Sigmoid colon (tissue), 4 donors: ENCODE results near the gene TUBB1.

Experiments used
- EP300 ChIP-seq, 4 donors: sonication (generic); formaldehyde crosslinking; IDR thresholded peaks; one replicate each; pipeline ENCODE4 v1.6.1; 2017; ENCODE audit warnings: antibody characterized with exemption in 4 of 4
- TF ChIP-seq, protein P1 (sequence below), 4 experiments: fragments of 450-650 bp in 3 of 4; fragments of 200-600 bp in 1 of 4; IDR thresholded peaks; one replicate each; pipeline ENCODE4 v1.5.1; 2016 to 2019; ENCODE audit warnings: antibody characterized with exemption in 4 of 4, mild to moderate bottlenecking in 3 of 4, moderate library complexity in 2 of 4

DNA sequence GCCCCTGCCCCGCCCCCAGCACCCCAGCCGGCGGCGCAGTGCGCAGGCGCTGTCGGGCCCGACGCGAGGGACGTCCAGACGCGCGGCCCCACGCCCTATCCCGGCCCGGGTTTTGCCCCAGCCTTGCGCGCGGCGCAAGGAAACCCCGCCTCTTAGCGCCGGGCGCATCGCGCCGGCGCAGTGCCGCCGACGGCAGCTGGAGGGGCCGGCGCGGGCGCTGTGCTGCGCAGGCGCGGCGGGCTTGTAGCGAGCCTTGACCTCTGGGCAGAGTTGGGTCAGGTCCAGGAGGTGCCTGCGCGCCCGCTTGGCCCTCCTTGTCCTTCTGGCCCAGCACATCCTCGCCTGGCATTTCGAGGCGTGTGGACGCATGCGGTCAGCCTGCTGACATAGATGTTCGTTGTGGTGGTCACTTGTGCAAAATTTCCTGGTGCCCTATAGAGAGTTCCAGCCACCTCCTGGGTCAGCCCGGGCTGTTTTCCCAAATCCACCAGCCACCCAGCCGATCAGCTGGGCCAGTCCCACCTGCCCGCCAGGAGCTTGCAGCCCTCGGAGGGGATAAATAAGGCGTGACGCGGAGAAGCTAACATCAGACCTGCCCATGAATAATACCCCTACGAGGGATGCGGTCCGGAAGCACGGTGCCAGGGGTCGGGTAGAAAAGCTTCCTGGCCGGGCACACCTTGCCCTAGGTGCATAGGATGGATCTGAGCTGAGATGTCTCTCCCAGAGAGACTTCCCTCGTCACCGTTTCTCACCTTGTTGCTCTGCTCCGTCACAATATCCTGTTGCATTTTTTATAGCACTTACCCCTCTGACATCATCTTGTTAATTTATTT is 23.8 kb downstream of the TUBB1 start:
- TF ChIP-seq, protein P1, sequence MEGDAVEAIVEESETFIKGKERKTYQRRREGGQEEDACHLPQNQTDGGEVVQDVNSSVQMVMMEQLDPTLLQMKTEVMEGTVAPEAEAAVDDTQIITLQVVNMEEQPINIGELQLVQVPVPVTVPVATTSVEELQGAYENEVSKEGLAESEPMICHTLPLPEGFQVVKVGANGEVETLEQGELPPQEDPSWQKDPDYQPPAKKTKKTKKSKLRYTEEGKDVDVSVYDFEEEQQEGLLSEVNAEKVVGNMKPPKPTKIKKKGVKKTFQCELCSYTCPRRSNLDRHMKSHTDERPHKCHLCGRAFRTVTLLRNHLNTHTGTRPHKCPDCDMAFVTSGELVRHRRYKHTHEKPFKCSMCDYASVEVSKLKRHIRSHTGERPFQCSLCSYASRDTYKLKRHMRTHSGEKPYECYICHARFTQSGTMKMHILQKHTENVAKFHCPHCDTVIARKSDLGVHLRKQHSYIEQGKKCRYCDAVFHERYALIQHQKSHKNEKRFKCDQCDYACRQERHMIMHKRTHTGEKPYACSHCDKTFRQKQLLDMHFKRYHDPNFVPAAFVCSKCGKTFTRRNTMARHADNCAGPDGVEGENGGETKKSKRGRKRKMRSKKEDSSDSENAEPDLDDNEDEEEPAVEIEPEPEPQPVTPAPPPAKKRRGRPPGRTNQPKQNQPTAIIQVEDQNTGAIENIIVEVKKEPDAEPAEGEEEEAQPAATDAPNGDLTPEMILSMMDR (IDR thresholded peaks at IDR 0.05), result peak in 1 of 4 experiments; percentile 20
- TF ChIP-seq EP300 (IDR thresholded peaks at IDR 0.05), result no peak
